Calu3 (cell line): Measurements from ENCODE around the gene DCP2. TPM values are rescaled to one million over a fixed set of nuclear protein-coding genes. Genes with fewer than 3 reads are reported as not detected.
A peak's percentile ranks its signal among the peaks of the same experiment; 100 is the strongest.

Source experiments
- BruUV-seq: library from RNA; stranded (reverse); fragments of 400-500 nt; replicated peaks from 2 replicates; lab custom pipeline; 2021; lab: Mats Ljungman, UMichigan
- CTCF ChIA-PET: fragments of 300-600 bp; sonication (Branson Sonifier 250); formaldehyde crosslinking; loops from one replicate; lab custom pipeline; 2022; ENCODE audit warnings: antibody characterized with exemption; lab: Charles Lee
- DNase-seq: peaks from one replicate; pipeline ENCODE4 v3.0.0; 2022
- H3K27ac Mint-ChIP-seq: one replicate; pipeline ENCODE4 v1.8.0; 2022; ENCODE audit warnings: mixed read lengths; ENCODE audit not compliant: unreplicated experiment
- H3K27me3 Mint-ChIP-seq: one replicate; pipeline ENCODE4 v1.8.0; 2022; ENCODE audit warnings: mixed read lengths; ENCODE audit not compliant: unreplicated experiment
- H3K36me3 Mint-ChIP-seq: one replicate; pipeline ENCODE4 v1.8.0; 2022; ENCODE audit warnings: mild to moderate bottlenecking, moderate library complexity, mixed read lengths; ENCODE audit not compliant: insufficient read depth, unreplicated experiment
- H3K4me1 Mint-ChIP-seq: one replicate; pipeline ENCODE4 v1.8.0; 2022; ENCODE audit warnings: mild to moderate bottlenecking, low read depth, mixed read lengths; ENCODE audit not compliant: unreplicated experiment
- H3K4me3 Mint-ChIP-seq: one replicate; pipeline ENCODE4 v1.8.0; 2022; ENCODE audit warnings: mild to moderate bottlenecking, low read depth, moderate library complexity, mixed read lengths; ENCODE audit not compliant: unreplicated experiment
- H3K9me3 Mint-ChIP-seq: one replicate; pipeline ENCODE4 v1.8.0; 2022; ENCODE audit warnings: low read depth, mixed read lengths; ENCODE audit not compliant: unreplicated experiment
- intact Hi-C: fragments of 100-400 bp; cut with micrococcal nuclease; formaldehyde crosslinking; loops from one replicate; pipeline ENCODE4 v1.10.0; 2022; ENCODE audit not compliant: unreplicated experiment
- total RNA-seq: library from RNA; stranded (reverse); gene quantifications from 2 replicates; pipeline ENCODE4 v1.2.3, GENCODE V29; 2022
- TF ChIP-seq, protein P1 (sequence below): fragments of 200-600 bp; IDR thresholded peaks from one replicate; pipeline ENCODE4 v1.8.0; 2022; ENCODE audit warnings: antibody characterized with exemption; ENCODE audit not compliant: unreplicated experiment

Gene DCP2
- total RNA-seq, 1 experiment from 2014 or later = 56.0 TPM

GRCh38 chr5:113036321-113036720 lies 59.7 kb downstream of the DCP2 start:
- intact Hi-C loops = no loop called here
- Mint-ChIP-seq H3K9me3 (no peaks in the 10 kb centered on the region), H3K27me3 (no peaks in the 10 kb centered on the region), H3K4me1 (no peaks in the 10 kb centered on the region), H3K36me3 (no peaks in the 10 kb centered on the region), H3K4me3 (no peak overlapping the region), H3K27ac (no peak overlapping the region)
- TF ChIP-seq, protein P1, sequence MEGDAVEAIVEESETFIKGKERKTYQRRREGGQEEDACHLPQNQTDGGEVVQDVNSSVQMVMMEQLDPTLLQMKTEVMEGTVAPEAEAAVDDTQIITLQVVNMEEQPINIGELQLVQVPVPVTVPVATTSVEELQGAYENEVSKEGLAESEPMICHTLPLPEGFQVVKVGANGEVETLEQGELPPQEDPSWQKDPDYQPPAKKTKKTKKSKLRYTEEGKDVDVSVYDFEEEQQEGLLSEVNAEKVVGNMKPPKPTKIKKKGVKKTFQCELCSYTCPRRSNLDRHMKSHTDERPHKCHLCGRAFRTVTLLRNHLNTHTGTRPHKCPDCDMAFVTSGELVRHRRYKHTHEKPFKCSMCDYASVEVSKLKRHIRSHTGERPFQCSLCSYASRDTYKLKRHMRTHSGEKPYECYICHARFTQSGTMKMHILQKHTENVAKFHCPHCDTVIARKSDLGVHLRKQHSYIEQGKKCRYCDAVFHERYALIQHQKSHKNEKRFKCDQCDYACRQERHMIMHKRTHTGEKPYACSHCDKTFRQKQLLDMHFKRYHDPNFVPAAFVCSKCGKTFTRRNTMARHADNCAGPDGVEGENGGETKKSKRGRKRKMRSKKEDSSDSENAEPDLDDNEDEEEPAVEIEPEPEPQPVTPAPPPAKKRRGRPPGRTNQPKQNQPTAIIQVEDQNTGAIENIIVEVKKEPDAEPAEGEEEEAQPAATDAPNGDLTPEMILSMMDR = no peak
- CTCF ChIA-PET = no interaction called here
- DNase-seq = no peak
- BruUV-seq = no TSS peak

DNA sequence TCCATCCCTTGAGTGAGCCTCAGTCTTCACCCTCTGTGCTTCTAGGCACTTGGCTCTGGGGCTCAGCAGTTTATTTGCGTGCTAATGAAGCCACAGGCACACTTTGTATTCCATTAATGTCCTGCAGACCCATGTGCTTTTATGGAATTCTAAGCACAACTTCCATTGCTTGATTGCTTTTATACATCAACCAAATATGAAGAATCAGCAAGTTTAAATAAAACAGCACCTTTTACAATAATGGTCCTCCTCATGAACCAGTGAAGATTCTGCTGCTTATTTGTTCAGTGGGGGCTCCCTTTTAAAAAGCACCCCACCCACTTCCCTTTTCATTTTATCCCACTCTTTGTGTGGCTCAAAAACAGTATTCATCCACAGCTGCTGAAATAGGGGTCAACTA lies 60.2 kb downstream of the DCP2 start:
- Mint-ChIP-seq H3K27ac (no peak overlapping the region), H3K4me1 (no peaks in the 10 kb centered on the region), H3K27me3 (no peaks in the 10 kb centered on the region), H3K36me3 (no peaks in the 10 kb centered on the region), H3K4me3 (no peak overlapping the region), H3K9me3 (no peaks in the 10 kb centered on the region)
- no TSS peak for BruUV-seq
- intact Hi-C loops = no loop called here
- TF ChIP-seq, protein P1 = no peak
- CTCF ChIA-PET = no interaction called here
- DNase-seq = no peak

DNA sequence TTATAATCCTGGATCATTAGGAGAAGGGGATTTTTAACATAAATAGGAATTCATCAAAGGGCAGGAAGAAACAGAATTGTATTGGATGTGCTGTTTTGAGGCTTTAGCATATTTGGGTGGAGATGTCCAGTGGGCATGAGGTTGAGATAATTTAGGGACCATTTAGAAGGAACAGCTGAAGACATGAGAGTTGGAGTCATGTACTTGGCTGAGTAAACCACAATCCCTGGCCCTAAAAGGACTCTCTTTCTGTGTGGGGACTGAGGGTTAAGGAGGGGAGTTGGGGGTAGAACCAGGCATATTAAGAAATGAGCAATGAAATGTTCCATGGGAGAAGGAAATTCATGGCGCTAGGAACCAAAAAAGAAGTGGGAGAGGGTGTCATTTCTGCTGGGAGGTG lies 61.5 kb downstream of the DCP2 start:
- CTCF ChIA-PET = interaction anchor here (1.2 kb wide), 1 partner anchor 9 kb away, joined by 4 read pairs; no protein-coding TSS in a partner anchor
- H3K36me3 Mint-ChIP-seq = no peaks in the 10 kb centered on the region

DNA sequence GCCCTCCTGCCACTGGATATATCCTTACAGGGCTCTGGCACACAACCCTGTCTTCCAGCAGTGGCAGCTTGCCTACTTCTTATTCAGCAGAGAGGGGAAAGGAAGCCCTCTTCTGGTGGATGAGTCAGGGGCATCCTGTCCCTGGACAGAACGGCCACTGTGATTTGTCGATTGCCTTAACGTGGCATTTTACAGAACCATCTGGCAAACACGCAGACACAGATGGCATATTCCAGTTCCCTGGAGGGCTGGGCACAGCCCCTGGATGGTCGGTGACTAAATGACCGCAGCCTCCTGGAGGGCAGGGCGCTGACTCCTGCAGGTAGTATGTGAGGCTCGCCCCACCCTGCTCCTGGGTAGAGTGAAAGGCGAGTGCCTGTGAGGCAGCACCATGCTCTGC lies 62.1 kb downstream of the DCP2 start:
- TF ChIP-seq, protein P1 = no peak
- no TSS peak for BruUV-seq
- Mint-ChIP-seq H3K27me3 (no peaks in the 10 kb centered on the region), H3K36me3 (no peaks in the 10 kb centered on the region), H3K27ac (no peak overlapping the region), H3K9me3 (no peaks in the 10 kb centered on the region), H3K4me1 (no peaks in the 10 kb centered on the region), H3K4me3 (no peak overlapping the region)
- no peak for DNase-seq
- CTCF ChIA-PET = interaction anchor here (1.2 kb wide), 1 partner anchor 8 kb away, joined by 4 read pairs; no protein-coding TSS in a partner anchor
- intact Hi-C loops = no loop called here

More for the DNA sequence above, 61.5 kb downstream of the DCP2 start:
- BruUV-seq = no TSS peak
- peak overlapping the region; percentile 8 for H3K27ac Mint-ChIP-seq
- no peaks in the 10 kb centered on the region for H3K4me1 Mint-ChIP-seq
- no peak overlapping the region for H3K4me3 Mint-ChIP-seq
- H3K27me3 Mint-ChIP-seq = no peaks in the 10 kb centered on the region
- intact Hi-C loops = no loop called here
- no peaks in the 10 kb centered on the region for H3K9me3 Mint-ChIP-seq
- no peak for DNase-seq
- TF ChIP-seq, protein P1 = no peak
